Gastrocnemius medialis (tissue), 4 donors: Measurements from ENCODE around the gene PRR23E. TPM values are rescaled to one million over a fixed set of nuclear protein-coding genes. Genes with fewer than 3 reads are reported as not detected.

Experiments
- ATAC-seq, 2 donors: fragments of 150-250 bp; one replicate each; pipeline ENCODE4 v1.9.1; 2016
- DNase-seq, 2 donors: peaks; one replicate each; pipeline ENCODE4 v3.0.0-alpha.2; 2019
- H3K27ac ChIP-seq, 4 donors: fragments of 200-600 bp; sonication (generic); 1 replicate in 1 of 4; 2 replicates in 3 of 4; pipeline ENCODE4 v1.5.1; 2016 to 2018; ENCODE audit warnings: mild to moderate bottlenecking in 2 of 4, moderate library complexity in 1 of 4
- H3K27me3 ChIP-seq, 3 donors: fragments of 200-600 bp; sonication (generic) in 2 of 3; 1 replicate in 1 of 3; 2 replicates in 2 of 3; pipeline versions ENCODE4 v1.5.1 to v1.6.0; 2016 to 2019; ENCODE audit warnings: mild to moderate bottlenecking in 1 of 3, moderate library complexity in 1 of 3
- H3K36me3 ChIP-seq, 2 donors: fragments of 200-600 bp; sonication (generic) in 1 of 2; one replicate each; pipeline ENCODE4 v1.5.1; 2017 to 2018
- H3K4me1 ChIP-seq, 2 donors: fragments of 200-600 bp; sonication (generic) in 1 of 2; one replicate each; pipeline ENCODE4 v1.5.1; 2016 to 2017; ENCODE audit warnings: mild to moderate bottlenecking in 2 of 2
- H3K4me3 ChIP-seq, 4 donors: fragments of 200-600 bp; sonication (generic) in 3 of 4; 1 replicate in 1 of 4; 2 replicates in 3 of 4; pipeline ENCODE4 v1.5.1; 2016 to 2019; ENCODE audit warnings: mild to moderate bottlenecking in 2 of 4
- H3K9me3 ChIP-seq, 3 donors: fragments of 200-600 bp; sonication (generic) in 2 of 3; 1 replicate in 1 of 3; 2 replicates in 2 of 3; pipeline ENCODE4 v1.5.1; 2016 to 2019
- CTCF ChIP-seq, 5 experiments: fragments of 450-650 bp in 3 of 5; fragments of 200-600 bp in 2 of 5; sonication (generic) in 2 of 5; IDR thresholded peaks in 4 of 5; conservative IDR thresholded peaks in 1 of 5; 1 replicate in 4 of 5; 2 replicates in 1 of 5; pipeline ENCODE4 v1.5.1; 2016 to 2019; ENCODE audit warnings: antibody characterized with exemption in 5 of 5, mild to moderate bottlenecking in 3 of 5, moderate library complexity in 3 of 5
- POLR2A ChIP-seq, 2 donors: fragments of 450-650 bp; IDR thresholded peaks; one replicate each; pipeline ENCODE4 v1.6.1; 2017; ENCODE audit warnings: antibody characterized with exemption in 2 of 2, mild to moderate bottlenecking in 2 of 2, moderate library complexity in 2 of 2
- in situ Hi-C, 4 donors: fragments of 200-750 bp; cut with MboI; loops; one replicate each; pipeline versions ENCODE4 v1.15.0 to v1.8.0; 2017; ENCODE audit warnings: low sequenced_read_pairs in 4 of 4
- intact Hi-C: fragments of 100-400 bp; cut with DNase I; formaldehyde crosslinking; loops from one replicate; pipeline ENCODE4 v1.15.1; 2023; ENCODE audit warnings: low total_unique reads
- total RNA-seq, 4 donors: library from RNA; depleted of rRNA; stranded (reverse); fragments of >200 nt; gene quantifications; one replicate each; pipeline versions ENCODE4 v1.1.0 to v1.2.3, GENCODE V29; 2016

PRR23E gene
- total RNA-seq, 4 donors from 2014 or later = not detected

- no peak for TF ChIP-seq CTCF (IDR thresholded peaks at IDR 0.05 in 4 of 5, conservative IDR thresholded peaks at IDR 0.05 in 1 of 5)
- no peak for TF ChIP-seq POLR2A (IDR thresholded peaks at IDR 0.05)
- intact Hi-C loops (no loop called here), in situ Hi-C loops (loop anchor here in 1 of 4 donors (25.0 kb wide), 1 partner anchor 432 kb away; no protein-coding TSS in a partner anchor)
- Histone ChIP-seq H3K9me3 (no peaks in the 10 kb centered on the region), H3K27me3 (no peaks in the 10 kb centered on the region), H3K4me1 (no peaks in the 10 kb centered on the region), H3K4me3 (no peak overlapping the region), H3K27ac (no peak overlapping the region), H3K36me3 (no peaks in the 10 kb centered on the region)
- ATAC-seq (no peak), DNase-seq (no peak)
These were observed 1.8 kb downstream of the PRR23E start for GRCh38 chr3:127194601-127195187.

GRCh38 chr3:127195417-127195816 lies 2.5 kb downstream of the PRR23E start:
- intact Hi-C loops = no loop called here
- DNase-seq (no peak), ATAC-seq (no peak)
- Histone ChIP-seq H3K27ac (no peak overlapping the region), H3K4me3 (no peak overlapping the region), H3K4me1 (no peaks in the 10 kb centered on the region), H3K36me3 (no peaks in the 10 kb centered on the region), H3K9me3 (no peaks in the 10 kb centered on the region), H3K27me3 (no peaks in the 10 kb centered on the region)
- in situ Hi-C loops = loop anchor here in 1 of 4 donors (25.0 kb wide), 1 partner anchor 433 kb away; no protein-coding TSS in a partner anchor
- TF ChIP-seq POLR2A (IDR thresholded peaks at IDR 0.05) = no peak
- no peak for TF ChIP-seq CTCF (IDR thresholded peaks at IDR 0.05 in 4 of 5, conservative IDR thresholded peaks at IDR 0.05 in 1 of 5)

- H3K36me3 ChIP-seq = no peaks in the 10 kb centered on the region
- H3K27ac ChIP-seq = no peak overlapping the region
- in situ Hi-C loops = loop anchor here in 1 of 4 donors (25.0 kb wide), 1 partner anchor 434 kb away; no protein-coding TSS in a partner anchor
- DNase-seq = no peak
- intact Hi-C loops = no loop called here
- no peak for TF ChIP-seq POLR2A (IDR thresholded peaks at IDR 0.05)
- no peak for TF ChIP-seq CTCF (IDR thresholded peaks at IDR 0.05 in 4 of 5, conservative IDR thresholded peaks at IDR 0.05 in 1 of 5)
- H3K9me3 ChIP-seq = no peaks in the 10 kb centered on the region
- no peaks in the 10 kb centered on the region for H3K4me1 ChIP-seq
- H3K4me3 ChIP-seq = no peak overlapping the region
- no peak for ATAC-seq
- H3K27me3 ChIP-seq = no peaks in the 10 kb centered on the region
These were observed 3.1 kb downstream of the PRR23E start for GRCh38 chr3:127196002-127196401.

- no peaks in the 10 kb centered on the region for H3K36me3 ChIP-seq
- no peak for DNase-seq
- in situ Hi-C loops (loop anchor here in 1 of 4 donors (25.0 kb wide), 1 partner anchor 434 kb away; no protein-coding TSS in a partner anchor), intact Hi-C loops (no loop called here)
- H3K27ac ChIP-seq = no peak overlapping the region
- no peak overlapping the region for H3K4me3 ChIP-seq
- H3K27me3 ChIP-seq = no peaks in the 10 kb centered on the region
- no peaks in the 10 kb centered on the region for H3K9me3 ChIP-seq
- no peaks in the 10 kb centered on the region for H3K4me1 ChIP-seq
- no peak for ATAC-seq
- TF ChIP-seq CTCF (IDR thresholded peaks at IDR 0.05 in 4 of 5, conservative IDR thresholded peaks at IDR 0.05 in 1 of 5) (no peak), POLR2A (IDR thresholded peaks at IDR 0.05) (no peak)
These were observed 3.8 kb downstream of the PRR23E start for GRCh38 chr3:127196466-127197299.
